ENCODE measurements around the gene ZNF578. TPM values are rescaled to one million over a fixed set of nuclear protein-coding genes. Genes with fewer than 3 reads are reported as not detected.

The ZNF578 gene
- total and polyA plus RNA-seq, 2 experiments from 2014 or later, result 0.12 to 0.97 TPM

Other genes starting within 250 kb of the ZNF578 start
- gene ZNF766, start 184.0 kb upstream of the ZNF578 start, total RNA-seq, result 8.3 and 11.4 TPM in 2 replicates
- gene ZNF766, start 184.0 kb upstream of the ZNF578 start, polyA plus RNA-seq, result 11.6 and 13.1 TPM in 2 replicates
- 8.7 and 10.5 TPM in 2 replicates for gene ZNF480, start 156.4 kb upstream of the ZNF578 start, total RNA-seq
- 16.1 and 17.9 TPM in 2 replicates for gene ZNF480, start 156.4 kb upstream of the ZNF578 start, polyA plus RNA-seq
- gene ZNF610, start 117.3 kb upstream of the ZNF578 start, total RNA-seq, result 4.1 and 5.7 TPM in 2 replicates
- 4.7 and 5.3 TPM in 2 replicates for gene ZNF610, start 117.3 kb upstream of the ZNF578 start, polyA plus RNA-seq
- 24.9 and 30.7 TPM in 2 replicates for gene ZNF880, start 83.6 kb upstream of the ZNF578 start, total RNA-seq
- gene ZNF880, start 83.6 kb upstream of the ZNF578 start, polyA plus RNA-seq, result 28.7 and 36.9 TPM in 2 replicates
- gene ZNF528, start 55.7 kb upstream of the ZNF578 start, total RNA-seq, result 17.9 and 22.2 TPM in 2 replicates
- gene ZNF528, start 55.7 kb upstream of the ZNF578 start, polyA plus RNA-seq, result 12.4 and 17.0 TPM in 2 replicates
- gene ZNF534, start 24.4 kb upstream of the ZNF578 start, total RNA-seq, result 0.57 TPM in 1 of 2 replicates, not detected in the other
- not detected in 2 replicates for gene ZNF534, start 24.4 kb upstream of the ZNF578 start, polyA plus RNA-seq
- gene ZNF808, start 74.1 kb downstream of the ZNF578 start, total RNA-seq, result 15.7 and 25.7 TPM in 2 replicates
- gene ZNF808, start 74.1 kb downstream of the ZNF578 start, polyA plus RNA-seq, result 2.2 and 2.7 TPM in 2 replicates
- 15.2 TPM in 2 replicates for gene ZNF701, start 116.7 kb downstream of the ZNF578 start, total RNA-seq
- 5.3 and 9.3 TPM in 2 replicates for gene ZNF701, start 116.7 kb downstream of the ZNF578 start, polyA plus RNA-seq
- 48.6 and 55.8 TPM in 2 replicates for gene ZNF83, start 184.8 kb downstream of the ZNF578 start, total RNA-seq
- gene ZNF83, start 184.8 kb downstream of the ZNF578 start, polyA plus RNA-seq, result 32.6 and 42.9 TPM in 2 replicates